Activated naive CD8-positive, alpha-beta T cell treated with anti-CD3 and anti-CD28 coated beads, Interleukin-2, amount 50 U/mL, for 24 hours (primary cell): ENCODE measurements around the gene SYCP2.

ENCODE experiments used
- ATAC-seq: fragments of 150-1000 bp; cut with Tn5 transposase; one replicate; pipeline ENCODE4 v1.10.0; 2021
- DNase-seq: peaks from one replicate; pipeline ENCODE4 v3.0.0; 2021
- H3K27ac Mint-ChIP-seq: one replicate; pipeline ENCODE4 v1.8.0; 2021; ENCODE audit warnings: mild to moderate bottlenecking, mixed read lengths
- H3K27me3 Mint-ChIP-seq: one replicate; pipeline ENCODE4 v1.8.0; 2021; ENCODE audit warnings: mixed read lengths
- H3K36me3 Mint-ChIP-seq: one replicate; pipeline ENCODE4 v1.8.0; 2021; ENCODE audit warnings: low read depth, mixed read lengths
- H3K4me1 Mint-ChIP-seq: one replicate; pipeline ENCODE4 v1.8.0; 2021; ENCODE audit warnings: mixed read lengths
- H3K4me3 Mint-ChIP-seq: one replicate; pipeline ENCODE4 v1.8.0; 2021; ENCODE audit warnings: mild to moderate bottlenecking, moderate library complexity, mixed read lengths
- H3K9me3 Mint-ChIP-seq: one replicate; pipeline ENCODE4 v1.8.0; 2021; ENCODE audit warnings: mixed read lengths

The SYCP2 gene

GRCh38 chr20:59821201-59821600, 112.2 kb downstream of the SYCP2 start:
- no peak overlapping the region for H3K27ac Mint-ChIP-seq
- ATAC-seq: no peak
- H3K36me3 Mint-ChIP-seq: no peaks in the 10 kb centered on the region
- peaks cover 2% of the 10 kb centered on the region for H3K27me3 Mint-ChIP-seq
- DNase-seq: no peak
- no peaks in the 10 kb centered on the region for H3K9me3 Mint-ChIP-seq
- no peaks in the 10 kb centered on the region for H3K4me1 Mint-ChIP-seq
- H3K4me3 Mint-ChIP-seq: no peak overlapping the region

- Mint-ChIP-seq H3K27me3 (peaks cover 2% of the 10 kb centered on the region), H3K4me3 (no peak overlapping the region), H3K4me1 (no peaks in the 10 kb centered on the region), H3K36me3 (no peaks in the 10 kb centered on the region), H3K27ac (no peak overlapping the region), H3K9me3 (no peaks in the 10 kb centered on the region)
- ATAC-seq: no peak
- DNase-seq: no peak
These were observed 113.0 kb downstream of the SYCP2 start for GRCh38 chr20:59820204-59821041.

GRCh38 chr20:59819496-59820203, 113.8 kb downstream of the SYCP2 start:
- no peaks in the 10 kb centered on the region for H3K4me1 Mint-ChIP-seq
- H3K9me3 Mint-ChIP-seq: no peaks in the 10 kb centered on the region
- H3K27me3 Mint-ChIP-seq: peaks cover 2% of the 10 kb centered on the region
- no peak overlapping the region for H3K4me3 Mint-ChIP-seq
- H3K27ac Mint-ChIP-seq: no peak overlapping the region
- no peak for ATAC-seq
- no peak for DNase-seq
- H3K36me3 Mint-ChIP-seq: no peaks in the 10 kb centered on the region

GRCh38 chr20:59818911-59819310, 114.5 kb downstream of the SYCP2 start:
- peaks cover 2% of the 10 kb centered on the region for H3K27me3 Mint-ChIP-seq
- H3K36me3 Mint-ChIP-seq: no peaks in the 10 kb centered on the region
- H3K4me1 Mint-ChIP-seq: no peaks in the 10 kb centered on the region
- ATAC-seq (no peak), DNase-seq (no peak)
- H3K27ac Mint-ChIP-seq: no peak overlapping the region
- H3K4me3 Mint-ChIP-seq: no peak overlapping the region
- H3K9me3 Mint-ChIP-seq: no peaks in the 10 kb centered on the region

GRCh38 chr20:59817846-59818615, 115.4 kb downstream of the SYCP2 start:
- H3K36me3 Mint-ChIP-seq: no peaks in the 10 kb centered on the region
- DNase-seq (no peak), ATAC-seq (no peak)
- H3K4me1 Mint-ChIP-seq: no peaks in the 10 kb centered on the region
- peaks cover 2% of the 10 kb centered on the region for H3K27me3 Mint-ChIP-seq
- H3K27ac Mint-ChIP-seq: no peak overlapping the region
- no peaks in the 10 kb centered on the region for H3K9me3 Mint-ChIP-seq
- H3K4me3 Mint-ChIP-seq: no peak overlapping the region

GRCh38 chr20:59817406-59817805, 116.0 kb downstream of the SYCP2 start:
- Mint-ChIP-seq H3K27ac (no peak overlapping the region), H3K4me3 (no peak overlapping the region), H3K4me1 (no peaks in the 10 kb centered on the region), H3K9me3 (no peaks in the 10 kb centered on the region), H3K27me3 (peaks cover 2% of the 10 kb centered on the region), H3K36me3 (no peaks in the 10 kb centered on the region)
- ATAC-seq (no peak), DNase-seq (no peak)

- H3K27ac Mint-ChIP-seq: no peak overlapping the region
- DNase-seq (no peak), ATAC-seq (no peak)
- H3K4me1 Mint-ChIP-seq: no peaks in the 10 kb centered on the region
- H3K4me3 Mint-ChIP-seq: no peak overlapping the region
- no peaks in the 10 kb centered on the region for H3K36me3 Mint-ChIP-seq
- no peaks in the 10 kb centered on the region for H3K9me3 Mint-ChIP-seq
- H3K27me3 Mint-ChIP-seq: peaks cover 2% of the 10 kb centered on the region
These were observed 117.2 kb downstream of the SYCP2 start for GRCh38 chr20:59816146-59816738.

GRCh38 chr20:59814840-59815340, 118.5 kb downstream of the SYCP2 start:
- H3K4me3 Mint-ChIP-seq: no peak overlapping the region
- H3K27ac Mint-ChIP-seq: no peak overlapping the region
- no peak for DNase-seq
- no peak for ATAC-seq
- no peaks in the 10 kb centered on the region for H3K4me1 Mint-ChIP-seq
- no peaks in the 10 kb centered on the region for H3K9me3 Mint-ChIP-seq
- peaks cover 2% of the 10 kb centered on the region for H3K27me3 Mint-ChIP-seq
- no peaks in the 10 kb centered on the region for H3K36me3 Mint-ChIP-seq

GRCh38 chr20:59813948-59814839, 119.2 kb downstream of the SYCP2 start:
- ATAC-seq: no peak
- no peak overlapping the region for H3K27ac Mint-ChIP-seq
- no peak for DNase-seq
- no peaks in the 10 kb centered on the region for H3K9me3 Mint-ChIP-seq
- peaks cover 2% of the 10 kb centered on the region for H3K27me3 Mint-ChIP-seq
- H3K36me3 Mint-ChIP-seq: no peaks in the 10 kb centered on the region
- no peak overlapping the region for H3K4me3 Mint-ChIP-seq
- no peaks in the 10 kb centered on the region for H3K4me1 Mint-ChIP-seq
